Trophoblast cell (in vitro differentiated cells and primary cell): ENCODE results near the gene KCTD21.
A peak's percentile ranks its signal among the peaks of the same experiment; 100 is the strongest.

Experiments used
- DNase-seq, 2 donors: peaks; one replicate each; pipeline ENCODE4 v3.0.0-alpha.2; 2016
- H2AFZ ChIP-seq: 2 replicates; pipeline ENCODE4 v1.6.1; 2013; ENCODE audit warnings: low read length, moderate library complexity, mild to moderate bottlenecking; ENCODE audit not compliant: insufficient read depth, poor library complexity
- H2AK5ac ChIP-seq: 2 replicates; pipeline ENCODE4 v1.6.1; 2013; ENCODE audit warnings: mild to moderate bottlenecking, low read length
- H2BK120ac ChIP-seq: 2 replicates; pipeline ENCODE4 v1.6.1; 2013; ENCODE audit warnings: low read length, mild to moderate bottlenecking, moderate library complexity; ENCODE audit not compliant: insufficient read depth, poor library complexity
- H2BK12ac ChIP-seq: 2 replicates; pipeline ENCODE4 v1.6.1; 2013; ENCODE audit warnings: mild to moderate bottlenecking, low read length, moderate library complexity
- H2BK5ac ChIP-seq: 2 replicates; pipeline ENCODE4 v1.6.1; 2013; ENCODE audit warnings: low read length, low read depth, moderate library complexity, mild to moderate bottlenecking; ENCODE audit not compliant: poor library complexity
- H3K14ac ChIP-seq: 2 replicates; pipeline ENCODE4 v1.6.1; 2013; ENCODE audit warnings: mild to moderate bottlenecking, low read length
- H3K18ac ChIP-seq: 2 replicates; pipeline ENCODE4 v1.6.1; 2013; ENCODE audit warnings: mild to moderate bottlenecking, low read length
- H3K23ac ChIP-seq: 2 replicates; pipeline ENCODE4 v1.6.1; 2013; ENCODE audit warnings: low read length
- H3K27ac ChIP-seq: 2 replicates; pipeline ENCODE4 v1.5.1; 2013; ENCODE audit warnings: low read depth, mild to moderate bottlenecking, inconsistent platforms, low read length, moderate library complexity
- H3K27me3 ChIP-seq: 2 replicates; pipeline ENCODE4 v1.6.1; 2013; ENCODE audit warnings: inconsistent platforms, mild to moderate bottlenecking, low read length, moderate library complexity; ENCODE audit not compliant: insufficient read depth
- H3K36me3 ChIP-seq, 2 experiments: 1 replicate in 1 of 2; 2 replicates in 1 of 2; pipeline ENCODE4 v1.6.1; 2013; ENCODE audit warnings: low read length in 2 of 2, mild to moderate bottlenecking in 2 of 2, moderate library complexity in 1 of 2; ENCODE audit not compliant: insufficient read depth in 2 of 2, control insufficient read depth in 1 of 2
- H3K4ac ChIP-seq: 2 replicates; pipeline ENCODE4 v1.6.1; 2013; ENCODE audit warnings: low read depth, mild to moderate bottlenecking, low read length, moderate library complexity
- H3K4me1 ChIP-seq, 2 experiments: 1 replicate in 1 of 2; 2 replicates in 1 of 2; pipeline ENCODE4 v1.6.1; 2013; ENCODE audit warnings: low read length in 2 of 2, mild to moderate bottlenecking in 2 of 2, moderate library complexity in 1 of 2; ENCODE audit not compliant: insufficient read depth in 2 of 2, control insufficient read depth in 1 of 2
- H3K4me2 ChIP-seq: 2 replicates; pipeline ENCODE4 v1.6.1; 2013; ENCODE audit warnings: inconsistent platforms, mild to moderate bottlenecking, low read length, moderate library complexity
- H3K4me3 ChIP-seq: 2 replicates; pipeline ENCODE4 v1.5.1; 2013; ENCODE audit warnings: mild to moderate bottlenecking, low read depth, low read length, inconsistent platforms
- H3K79me1 ChIP-seq: one replicate; pipeline ENCODE4 v1.6.1; 2013; ENCODE audit warnings: low read length
- H3K79me2 ChIP-seq: 2 replicates; pipeline ENCODE4 v1.6.1; 2013; ENCODE audit warnings: low read length, mild to moderate bottlenecking; ENCODE audit not compliant: control insufficient read depth, insufficient read depth, poor library complexity
- H3K9ac ChIP-seq: 2 replicates; pipeline ENCODE4 v1.6.1; 2013; ENCODE audit warnings: mild to moderate bottlenecking, low read length
- H3K9me3 ChIP-seq: 2 replicates; pipeline ENCODE4 v1.6.1; 2013; ENCODE audit warnings: low read depth, mild to moderate bottlenecking, control low read depth, inconsistent platforms, low read length; ENCODE audit not compliant: insufficient read depth
- H4K12ac ChIP-seq: 2 replicates; pipeline ENCODE4 v1.6.1; 2013; ENCODE audit warnings: low read depth, mild to moderate bottlenecking, low read length, moderate library complexity
- H4K8ac ChIP-seq: 2 replicates; pipeline ENCODE4 v1.6.1; 2013; ENCODE audit warnings: low read depth, mild to moderate bottlenecking, low read length, moderate library complexity
- H4K91ac ChIP-seq: one replicate; pipeline ENCODE4 v1.6.1; 2013; ENCODE audit warnings: low read depth, mild to moderate bottlenecking, low read length, moderate library complexity
- WGBS: extraction: QIAGEN DNeasy Blood & Tissue Kit; methylation state at CpG from one replicate; pipeline ENCODE4 v1.1.7; 2013; ENCODE audit warnings: missing lambda C conversion rate; ENCODE audit not compliant: insufficient read length, insufficient coverage; ENCODE audit errors: extremely low coverage; 5-methylcytosine and 5-hydroxymethylcytosine counted together

KCTD21 gene

DNA sequence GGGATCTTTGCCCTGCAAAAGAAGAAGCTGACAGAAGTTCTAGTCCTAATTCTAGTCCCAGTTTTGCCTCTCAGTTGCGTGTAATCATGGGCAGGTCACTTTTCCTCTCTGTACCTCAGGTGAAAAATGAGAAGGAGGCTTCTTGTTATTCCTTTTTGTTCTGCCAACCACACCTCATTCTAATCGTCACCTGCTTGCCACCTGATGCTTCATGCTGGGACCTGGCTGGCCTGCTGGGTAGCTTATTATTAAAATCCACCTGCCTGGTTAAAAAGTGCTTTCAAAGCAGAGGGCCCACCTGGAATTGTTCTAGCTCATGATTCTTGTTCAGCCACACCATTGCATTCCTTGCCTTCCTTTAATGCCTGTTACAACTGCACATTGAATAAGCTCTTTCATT is 40.6 kb downstream of the KCTD21 start:
- H3K79me1 ChIP-seq = peaks cover 13% of the 10 kb centered on the region
- no peak overlapping the region for H2BK12ac ChIP-seq
- H2BK5ac ChIP-seq = no peak overlapping the region
- WGBS = no CpG with 5 or more reads among the region's 2 CpGs
- no peak overlapping the region for H3K14ac ChIP-seq
- no peak overlapping the region for H4K91ac ChIP-seq
- no peaks in the 10 kb centered on the region for H3K27me3 ChIP-seq
- peaks cover 7% of the 10 kb centered on the region in 2 experiments for H3K4me1 ChIP-seq
- no peak overlapping the region for H3K9ac ChIP-seq
- no peak overlapping the region for H4K12ac ChIP-seq
- H3K36me3 ChIP-seq = no peaks in the 10 kb centered on the region
- H3K4ac ChIP-seq = no peak overlapping the region
- H3K79me2 ChIP-seq = no peaks in the 10 kb centered on the region
- no peak for DNase-seq
- no peak overlapping the region for H3K18ac ChIP-seq
- no peak overlapping the region for H4K8ac ChIP-seq
- H3K4me2 ChIP-seq = no peak overlapping the region
- no peak overlapping the region for H3K4me3 ChIP-seq
- H3K9me3 ChIP-seq = no peaks in the 10 kb centered on the region
- no peak overlapping the region for H2AK5ac ChIP-seq
- no peak overlapping the region for H2BK120ac ChIP-seq
- H3K23ac ChIP-seq = no peak overlapping the region
- H3K27ac ChIP-seq = no peak overlapping the region
- no peak overlapping the region for H2AFZ ChIP-seq

DNA sequence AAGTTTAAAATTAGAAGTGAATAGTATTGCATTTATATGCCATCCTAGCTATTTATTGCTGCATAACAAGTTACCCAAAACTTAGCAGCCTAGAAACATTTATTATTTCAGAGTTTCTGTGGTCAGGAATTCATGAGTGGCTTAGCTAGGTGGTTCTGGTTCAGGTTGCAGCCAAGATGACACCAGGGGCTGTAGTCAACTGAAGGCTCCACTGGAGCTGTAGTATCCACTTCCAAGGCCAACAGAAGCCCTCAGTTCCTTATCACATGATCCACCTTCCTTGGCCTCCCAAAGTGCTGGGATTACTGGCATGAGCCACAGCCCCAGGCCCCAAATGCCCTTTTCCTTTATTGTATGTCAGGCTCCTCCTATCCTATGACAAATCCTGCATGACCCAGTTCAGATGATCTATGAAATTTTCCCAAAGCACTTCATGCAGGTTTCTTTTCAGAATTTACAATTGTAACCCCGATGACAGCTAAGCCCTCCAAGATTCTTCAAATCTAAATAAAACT is 42.9 kb downstream of the KCTD21 start:
- Histone ChIP-seq H3K4ac (no peak overlapping the region), H2BK120ac (no peak overlapping the region), H4K12ac (no peak overlapping the region), H3K9me3 (no peaks in the 10 kb centered on the region), H3K27ac (no peak overlapping the region), H2AFZ (no peak overlapping the region), H2BK12ac (no peak overlapping the region), H2AK5ac (no peak overlapping the region), H3K4me1 (peaks cover 2 to 6% of the 10 kb centered on the region in 2 experiments), H2BK5ac (no peak overlapping the region), H3K27me3 (no peaks in the 10 kb centered on the region), H3K79me1 (peaks cover 3% of the 10 kb centered on the region), H3K79me2 (no peaks in the 10 kb centered on the region), H3K36me3 (no peaks in the 10 kb centered on the region), H3K4me2 (no peak overlapping the region), H4K91ac (no peak overlapping the region), H3K14ac (no peak overlapping the region), H3K4me3 (no peak overlapping the region), H3K18ac (no peak overlapping the region), H3K23ac (no peak overlapping the region), H4K8ac (no peak overlapping the region), H3K9ac (no peak overlapping the region)
- no peak for DNase-seq
- no CpG with 5 or more reads among the region's 1 CpG for WGBS

GRCh38 chr11:78140392-78141077 is 47.9 kb downstream of the KCTD21 start:
- no peaks in the 10 kb centered on the region for H3K9me3 ChIP-seq
- H2AK5ac ChIP-seq = no peak overlapping the region
- no peak overlapping the region for H4K8ac ChIP-seq
- H3K18ac ChIP-seq = peak overlapping the region; percentile 54
- H2AFZ ChIP-seq = no peak overlapping the region
- no peak overlapping the region for H3K4me2 ChIP-seq
- no peak overlapping the region for H2BK5ac ChIP-seq
- no peak overlapping the region for H4K12ac ChIP-seq
- no peak overlapping the region for H4K91ac ChIP-seq
- H3K4ac ChIP-seq = no peak overlapping the region
- H3K27me3 ChIP-seq = no peaks in the 10 kb centered on the region
- no peak overlapping the region for H3K4me3 ChIP-seq
- no peak overlapping the region for H3K23ac ChIP-seq
- H3K9ac ChIP-seq = no peak overlapping the region
- H3K36me3 ChIP-seq = peaks cover 0 to 4% of the 10 kb centered on the region in 2 experiments
- no peak overlapping the region for H2BK120ac ChIP-seq
- H3K27ac ChIP-seq = no peak overlapping the region
- H3K79me1 ChIP-seq = peaks cover 9% of the 10 kb centered on the region
- H3K79me2 ChIP-seq = peaks cover 8% of the 10 kb centered on the region
- no peak for DNase-seq
- no CpG with 5 or more reads among the region's 17 CpGs for WGBS
- H3K4me1 ChIP-seq = peaks cover 7 to 8% of the 10 kb centered on the region in 2 experiments
- H2BK12ac ChIP-seq = no peak overlapping the region
- H3K14ac ChIP-seq = peak overlapping the region; percentile 39

DNA sequence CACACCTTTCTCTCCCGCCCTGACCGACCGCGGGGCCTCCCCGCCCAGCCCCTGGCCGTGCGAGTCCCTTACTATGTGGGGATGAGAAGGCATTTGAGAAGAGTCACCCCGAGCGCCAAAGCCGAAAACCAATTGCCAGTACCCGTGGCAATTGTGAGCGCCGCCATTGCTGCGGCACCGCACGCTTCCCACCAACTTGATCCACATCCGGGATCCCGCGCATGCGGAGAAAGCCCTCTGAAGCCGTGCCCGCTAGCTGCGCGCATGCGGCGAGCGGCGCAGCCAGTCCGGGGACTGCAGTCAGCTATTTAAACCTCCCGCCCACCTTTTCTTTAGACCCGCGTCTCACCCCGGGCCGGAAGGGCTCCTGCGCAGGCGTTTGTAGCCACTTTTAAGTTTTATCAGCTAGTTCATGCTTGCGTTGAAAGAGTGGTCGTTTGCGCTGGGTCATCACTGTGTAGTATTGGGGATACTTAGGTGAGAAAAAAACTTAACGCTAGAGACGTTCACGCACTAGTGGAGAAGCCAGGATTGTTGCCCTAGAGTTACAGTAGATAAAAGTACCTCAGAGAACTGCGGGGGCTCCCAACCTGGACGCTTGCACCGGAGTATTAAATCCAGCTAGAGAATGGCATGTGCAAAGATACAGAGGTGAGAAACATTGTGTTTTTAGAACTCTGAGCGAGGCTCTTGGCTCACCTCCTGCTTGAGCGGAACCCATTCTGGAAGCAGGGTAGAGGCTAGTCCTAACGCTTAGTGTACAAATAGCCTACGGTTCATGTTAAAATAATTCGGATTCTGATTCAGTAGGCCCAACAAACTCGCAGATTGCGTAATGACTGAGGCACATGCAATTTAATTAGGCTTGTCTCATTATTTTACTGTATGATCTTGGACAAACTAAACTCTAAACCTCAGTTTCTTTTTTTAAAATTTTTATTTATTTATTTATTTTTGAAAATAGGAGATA is 48.7 kb downstream of the KCTD21 start, which contains the start of gene ALG8:
ALG8 (minus strand) TSS at position 205 of the 970 bp plus-strand sequence; CDS start at position 167, 38 bp downstream.
- H2BK120ac ChIP-seq = peak within 1 kb of the TSS; percentile 89
- H3K27ac ChIP-seq = peak within 1 kb of the TSS; percentile 58
- no peaks in the 10 kb centered on the region for H3K27me3 ChIP-seq
- peak within 1 kb of the TSS; percentile 96 for H4K12ac ChIP-seq
- no CpG with 5 or more reads among the region's 52 CpGs for WGBS
- peak within 1 kb of the TSS; percentile 59 for H2BK12ac ChIP-seq
- H3K18ac ChIP-seq = peak within 1 kb of the TSS; percentile 88
- peaks cover 9% of the 10 kb centered on the region for H3K79me1 ChIP-seq
- H3K14ac ChIP-seq = peak within 1 kb of the TSS; percentile 98
- DNase-seq = peak; percentile 98 to 99
- H3K4me1 ChIP-seq = peaks cover 7 to 8% of the 10 kb centered on the region in 2 experiments
- H3K79me2 ChIP-seq = peaks cover 8% of the 10 kb centered on the region
- H3K4me2 ChIP-seq = peak within 1 kb of the TSS; percentile 91
- H3K4me3 ChIP-seq = peak within 1 kb of the TSS; percentile 89
- H3K23ac ChIP-seq = no peak within 1 kb of the TSS
- peak within 1 kb of the TSS; percentile 94 for H3K9ac ChIP-seq
- H2AK5ac ChIP-seq = peak within 1 kb of the TSS; percentile 40
- H3K36me3 ChIP-seq = peaks cover 0 to 7% of the 10 kb centered on the region in 2 experiments
- peak within 1 kb of the TSS; percentile 99 for H4K8ac ChIP-seq
- H3K9me3 ChIP-seq = no peaks in the 10 kb centered on the region
- H3K4ac ChIP-seq = peak within 1 kb of the TSS; percentile 98
- H4K91ac ChIP-seq = peak within 1 kb of the TSS; percentile 94
- peak within 1 kb of the TSS; percentile 97 for H2AFZ ChIP-seq
- peak within 1 kb of the TSS; percentile 94 for H2BK5ac ChIP-seq
